Brain microvascular endothelial cell (primary cell): ENCODE measurements around the gene SOX5.
"Not testable (repeated sequence)": the region's sequence is repeated elsewhere in the genome, so short reads cannot be mapped to it uniquely, and the experiment has no call there.

Experiments used
- DNase-seq: peaks from one replicate; pipeline ENCODE4 v3.0.0-alpha.2; 2020
- H3K27ac ChIP-seq: fragments of 250-450 bp; sonication (Bioruptor Pico); 2 replicates; pipeline ENCODE4 v1.5.1; 2020; ENCODE audit warnings: mild to moderate bottlenecking, moderate library complexity
- H3K27me3 ChIP-seq: fragments of 250-450 bp; sonication (Bioruptor Pico); replicated peaks from 2 replicates; pipeline ENCODE4 v1.5.1; 2020; ENCODE audit warnings: mild to moderate bottlenecking
- H3K36me3 ChIP-seq: fragments of 250-450 bp; sonication (Bioruptor Pico); replicated peaks from 2 replicates; pipeline ENCODE4 v1.5.1; 2020; ENCODE audit warnings: mild to moderate bottlenecking
- H3K4me3 ChIP-seq: 2 replicates; pipeline ENCODE4 v1.5.1; 2011; ENCODE audit warnings: low read depth, mild to moderate bottlenecking, control low read depth, low read length, moderate library complexity
- in situ Hi-C: cut with HindIII; loops from 2 replicates; pipeline ENCODE4 v1.10.0; 2017; ENCODE audit warnings: low sequenced_read_pairs, low pct_ligation_motif_present
- TF ChIP-seq, protein P1 (sequence below): IDR thresholded peaks from 2 replicates; pipeline ENCODE4 v1.5.1; 2011; ENCODE audit warnings: low read depth, mild to moderate bottlenecking, moderate library complexity, low read length, control low read depth, inconsistent platforms; ENCODE audit errors: missing control alignments

SOX5 gene

DNA sequence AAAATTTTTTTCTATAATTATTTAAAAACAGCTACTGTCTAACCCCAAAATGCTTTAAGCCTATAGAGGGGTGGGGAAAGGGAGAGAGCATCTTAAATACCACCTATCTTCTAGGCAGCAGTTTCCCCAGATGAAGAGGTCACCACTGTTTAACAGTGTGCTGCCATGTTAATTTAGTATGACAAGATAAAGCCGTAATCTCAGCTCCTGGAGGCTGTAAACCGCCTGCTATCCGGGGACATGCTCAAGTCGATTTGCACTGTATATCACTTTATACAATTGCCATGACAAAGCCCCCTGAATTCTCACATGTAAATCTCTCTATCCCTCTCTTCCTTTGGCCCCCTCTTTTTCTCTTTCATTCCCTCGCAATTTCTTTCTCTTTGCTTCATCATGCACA is 68.5 kb downstream of the SOX5 start:
- no peak for DNase-seq
- Histone ChIP-seq H3K27me3 (no peaks in the 10 kb centered on the region), H3K4me3 (no peak overlapping the region), H3K36me3 (no peaks in the 10 kb centered on the region), H3K27ac (no peak overlapping the region)
- TF ChIP-seq, protein P1, sequence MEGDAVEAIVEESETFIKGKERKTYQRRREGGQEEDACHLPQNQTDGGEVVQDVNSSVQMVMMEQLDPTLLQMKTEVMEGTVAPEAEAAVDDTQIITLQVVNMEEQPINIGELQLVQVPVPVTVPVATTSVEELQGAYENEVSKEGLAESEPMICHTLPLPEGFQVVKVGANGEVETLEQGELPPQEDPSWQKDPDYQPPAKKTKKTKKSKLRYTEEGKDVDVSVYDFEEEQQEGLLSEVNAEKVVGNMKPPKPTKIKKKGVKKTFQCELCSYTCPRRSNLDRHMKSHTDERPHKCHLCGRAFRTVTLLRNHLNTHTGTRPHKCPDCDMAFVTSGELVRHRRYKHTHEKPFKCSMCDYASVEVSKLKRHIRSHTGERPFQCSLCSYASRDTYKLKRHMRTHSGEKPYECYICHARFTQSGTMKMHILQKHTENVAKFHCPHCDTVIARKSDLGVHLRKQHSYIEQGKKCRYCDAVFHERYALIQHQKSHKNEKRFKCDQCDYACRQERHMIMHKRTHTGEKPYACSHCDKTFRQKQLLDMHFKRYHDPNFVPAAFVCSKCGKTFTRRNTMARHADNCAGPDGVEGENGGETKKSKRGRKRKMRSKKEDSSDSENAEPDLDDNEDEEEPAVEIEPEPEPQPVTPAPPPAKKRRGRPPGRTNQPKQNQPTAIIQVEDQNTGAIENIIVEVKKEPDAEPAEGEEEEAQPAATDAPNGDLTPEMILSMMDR = no peak
- in situ Hi-C loops = no loop called here

DNA sequence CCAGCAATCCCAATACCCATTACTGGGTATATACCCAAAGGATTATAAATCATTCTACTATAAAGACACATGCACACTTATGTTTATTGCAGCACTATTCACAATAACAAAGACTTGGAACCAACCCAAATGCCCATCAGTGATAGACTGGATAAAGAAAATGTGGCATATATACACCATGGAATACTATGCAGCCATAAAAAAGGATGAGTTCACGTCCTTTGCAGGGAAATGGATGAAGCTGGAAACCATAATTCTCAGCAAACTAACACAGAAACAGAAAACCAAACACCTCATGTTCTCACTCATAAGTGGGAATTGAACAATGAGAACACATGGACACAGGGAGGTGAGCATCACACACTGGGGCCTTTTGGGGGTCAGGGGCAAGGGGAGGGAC is 72.9 kb downstream of the SOX5 start:
- H3K36me3 ChIP-seq, in situ Hi-C loops, H3K4me3 ChIP-seq, H3K27me3 ChIP-seq, DNase-seq, H3K27ac ChIP-seq: not testable (repeated sequence)

DNA sequence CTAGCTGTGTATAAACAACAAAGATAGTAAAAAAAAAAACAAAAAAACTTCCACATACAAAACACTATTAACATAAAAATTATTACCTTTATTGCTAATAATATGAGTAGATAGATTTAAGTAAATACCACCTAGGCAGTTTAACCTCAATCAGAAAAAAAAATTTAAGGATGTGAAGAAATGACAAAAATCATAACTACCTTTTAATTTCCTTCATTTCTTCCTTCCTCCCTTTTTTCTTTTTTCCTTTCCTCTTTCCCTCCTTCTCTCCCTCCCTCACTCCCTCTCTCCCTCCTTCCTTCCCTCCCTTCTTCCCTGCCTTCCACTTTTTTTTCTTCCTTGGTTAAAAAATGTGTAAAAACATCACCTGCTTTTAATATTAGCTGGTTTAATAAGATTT is 81.7 kb downstream of the SOX5 start:
- in situ Hi-C loops = no loop called here
- no peaks in the 10 kb centered on the region for H3K27me3 ChIP-seq
- H3K27ac ChIP-seq = no peak overlapping the region
- DNase-seq = no peak
- H3K36me3 ChIP-seq = no peaks in the 10 kb centered on the region
- TF ChIP-seq, protein P1 = no peak
- no peak overlapping the region for H3K4me3 ChIP-seq

DNA sequence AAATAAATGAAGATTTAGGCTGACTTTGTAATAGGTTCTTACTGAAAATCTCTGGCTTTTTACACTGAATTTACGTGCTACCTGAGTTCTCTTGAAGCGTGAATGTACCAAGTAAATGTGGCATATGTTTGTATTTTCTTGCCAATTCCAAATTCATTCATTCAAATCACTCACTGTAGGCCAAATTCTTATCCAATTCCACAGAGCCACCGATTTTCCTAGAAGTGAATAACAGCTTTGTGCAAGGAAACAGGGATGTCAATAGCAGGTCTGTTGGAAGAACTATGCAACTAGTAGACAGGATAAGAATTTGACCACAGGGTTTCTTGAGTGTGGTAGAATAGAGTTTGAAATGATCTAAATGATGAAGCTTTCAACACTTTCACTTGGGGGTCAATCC is 86.8 kb downstream of the SOX5 start:
- no peak overlapping the region for H3K27ac ChIP-seq
- no peak for DNase-seq
- no peak overlapping the region for H3K4me3 ChIP-seq
- H3K36me3 ChIP-seq = no peaks in the 10 kb centered on the region
- no peaks in the 10 kb centered on the region for H3K27me3 ChIP-seq
- in situ Hi-C loops = no loop called here
- TF ChIP-seq, protein P1 = no peak

DNA sequence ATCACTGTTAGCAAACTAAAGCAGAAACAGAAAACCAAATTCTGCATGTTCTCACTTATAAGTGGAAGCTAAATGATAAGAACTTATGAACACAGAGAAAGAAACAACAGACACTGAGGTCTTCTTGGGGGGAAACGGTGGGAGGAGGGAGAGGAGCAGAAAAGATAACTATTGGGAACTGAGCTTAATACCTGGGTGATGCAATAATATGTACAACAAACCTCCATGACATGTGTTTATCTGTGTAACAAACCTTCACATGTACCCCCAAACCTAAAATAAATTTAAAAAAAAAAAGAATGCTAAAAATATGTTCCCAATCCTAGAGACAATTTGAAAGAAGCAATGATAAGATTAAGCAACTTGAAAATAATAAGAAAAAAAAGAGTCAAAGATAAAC is 89.5 kb downstream of the SOX5 start:
- in situ Hi-C loops = no loop called here
- Histone ChIP-seq H3K4me3 (no peak overlapping the region), H3K27ac (no peak overlapping the region), H3K27me3 (no peaks in the 10 kb centered on the region), H3K36me3 (no peaks in the 10 kb centered on the region)
- TF ChIP-seq, protein P1 = no peak
- no peak for DNase-seq

DNA sequence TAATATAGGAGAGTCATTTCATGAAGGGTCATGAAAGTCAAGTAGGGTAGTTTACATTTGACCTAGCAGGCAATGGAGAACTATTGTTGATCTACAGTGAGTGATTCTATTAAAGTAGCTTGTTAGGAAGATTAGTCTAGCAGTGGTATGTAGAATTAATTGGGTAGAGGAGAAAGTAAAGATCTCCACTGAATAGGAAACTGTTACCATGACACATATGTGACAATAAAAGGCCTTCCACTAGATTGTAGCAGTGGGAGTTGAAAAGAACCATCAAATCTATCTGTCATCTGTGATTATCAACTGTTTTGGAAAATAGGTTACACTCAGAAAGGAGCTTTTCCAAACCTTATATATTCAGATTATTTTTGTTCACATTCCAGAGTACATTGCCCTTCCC is 92.3 kb downstream of the SOX5 start:
- no peak for DNase-seq
- Histone ChIP-seq H3K4me3 (no peak overlapping the region), H3K27ac (no peak overlapping the region), H3K36me3 (no peaks in the 10 kb centered on the region), H3K27me3 (no peaks in the 10 kb centered on the region)
- in situ Hi-C loops = no loop called here
- TF ChIP-seq, protein P1 = no peak
